Activated CD4-positive, alpha-beta T cell treated with anti-CD3 and anti-CD28 coated beads, Interleukin-2, amount 50 U/mL, for 24 hours (primary cell): ENCODE data around the gene MTRR.
"Not testable (repeated sequence)": the region's sequence is repeated elsewhere in the genome, so short reads cannot be mapped to it uniquely, and the experiment has no call there.

ENCODE experiments used
- DNase-seq, 2 donors: peaks; one replicate each; pipeline ENCODE4 v3.0.0-alpha.2; 2020; ENCODE audit warnings: low read depth in 1 of 2, low spot score in 1 of 2

The MTRR gene

GRCh38 chr5:7894439-7894838, 25.5 kb downstream of the MTRR start:
- DNase-seq = no peak

- no peak for DNase-seq
Observed at GRCh38 chr5:7894860-7895259, 25.9 kb downstream of the MTRR start.

- no peak for DNase-seq
Observed at GRCh38 chr5:7897014-7897600, 28.2 kb downstream of the MTRR start.

DNA sequence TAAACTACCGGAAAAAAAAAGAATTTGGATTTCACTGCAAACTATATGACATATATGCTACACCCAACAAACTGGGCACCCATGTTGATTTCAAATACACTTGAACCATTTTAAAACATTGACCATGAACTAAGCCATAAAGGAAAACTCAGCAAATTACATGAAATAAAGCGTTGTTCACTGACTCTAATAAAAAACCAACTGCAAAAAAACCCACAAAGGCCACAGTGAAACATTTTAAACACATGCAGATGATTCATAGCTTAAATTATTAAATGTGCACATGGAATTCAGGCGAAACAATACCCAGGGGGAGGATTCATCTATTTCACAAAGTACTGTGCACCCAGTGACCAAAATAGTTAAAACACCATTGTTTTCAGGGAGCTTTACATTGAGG, 33.3 kb downstream of the MTRR start:
- no peak for DNase-seq

DNA sequence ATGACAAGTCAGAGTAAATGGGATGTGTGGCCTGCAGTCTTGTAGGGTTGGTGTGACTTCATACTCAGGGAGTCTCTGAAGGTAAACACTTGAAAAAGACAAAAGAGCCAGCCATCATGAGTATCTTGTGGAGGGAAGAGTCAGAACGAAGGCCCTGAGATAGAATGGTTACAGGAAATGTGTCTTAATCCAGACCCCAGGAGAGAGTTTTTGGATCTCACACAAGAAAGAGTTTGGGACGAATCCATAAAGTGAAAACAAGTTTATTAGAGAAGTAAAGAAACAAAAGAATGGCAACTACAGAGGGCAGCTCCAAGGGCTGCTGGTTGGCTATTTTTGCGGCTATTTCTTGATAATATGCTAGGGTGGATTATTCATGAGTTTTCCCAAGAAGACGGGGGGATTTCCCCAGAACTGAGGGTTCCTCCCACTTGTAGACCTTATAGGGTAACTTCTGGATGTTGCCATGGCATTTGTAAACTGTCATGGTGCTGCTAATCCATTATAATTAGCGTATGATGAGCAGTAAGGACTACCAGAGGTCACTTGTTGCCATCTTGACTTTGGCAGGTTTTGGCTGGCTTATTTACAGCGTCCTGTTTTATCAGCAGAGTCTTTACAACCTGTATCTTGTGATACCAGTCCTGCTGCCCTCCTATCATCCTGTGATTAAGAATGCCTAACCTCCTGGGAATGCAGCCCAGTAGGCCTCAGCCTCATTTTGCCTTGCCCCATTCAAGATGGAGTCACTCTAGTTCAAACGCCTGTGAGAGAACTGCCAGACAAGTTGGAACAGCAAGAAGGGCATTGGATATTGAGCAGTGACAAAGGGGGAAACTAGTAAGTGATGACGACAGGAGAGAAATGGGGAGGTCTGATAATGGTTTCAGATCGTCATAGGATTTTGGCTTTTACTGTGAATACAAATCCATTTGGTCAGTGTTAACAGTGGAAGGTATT, 34.0 kb downstream of the MTRR start:
- DNase-seq = no peak

DNA sequence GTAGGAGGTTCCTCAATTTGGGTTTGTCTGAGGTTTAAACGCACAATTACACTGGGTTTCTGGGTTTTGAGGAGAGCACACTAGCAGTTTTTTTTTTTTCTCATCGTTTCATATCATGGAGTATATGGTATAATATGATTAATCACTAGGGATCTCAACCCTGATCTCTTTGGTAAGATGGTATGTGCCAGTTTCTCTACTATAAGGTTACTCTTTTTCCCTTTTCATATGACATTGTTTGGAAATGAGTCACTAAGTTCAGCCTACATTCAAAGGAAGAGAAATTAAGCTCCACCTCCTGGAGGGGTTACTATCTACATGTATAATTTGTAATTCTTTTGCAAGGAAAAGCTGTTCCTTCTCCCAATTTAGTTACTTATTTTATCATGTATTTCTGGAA, 35.2 kb downstream of the MTRR start:
- DNase-seq = no peak

- DNase-seq = no peak
Observed at GRCh38 chr5:7907612-7908011, 38.7 kb downstream of the MTRR start.

- DNase-seq = no peak
Observed at GRCh38 chr5:7908317-7908716, 39.4 kb downstream of the MTRR start.

DNA sequence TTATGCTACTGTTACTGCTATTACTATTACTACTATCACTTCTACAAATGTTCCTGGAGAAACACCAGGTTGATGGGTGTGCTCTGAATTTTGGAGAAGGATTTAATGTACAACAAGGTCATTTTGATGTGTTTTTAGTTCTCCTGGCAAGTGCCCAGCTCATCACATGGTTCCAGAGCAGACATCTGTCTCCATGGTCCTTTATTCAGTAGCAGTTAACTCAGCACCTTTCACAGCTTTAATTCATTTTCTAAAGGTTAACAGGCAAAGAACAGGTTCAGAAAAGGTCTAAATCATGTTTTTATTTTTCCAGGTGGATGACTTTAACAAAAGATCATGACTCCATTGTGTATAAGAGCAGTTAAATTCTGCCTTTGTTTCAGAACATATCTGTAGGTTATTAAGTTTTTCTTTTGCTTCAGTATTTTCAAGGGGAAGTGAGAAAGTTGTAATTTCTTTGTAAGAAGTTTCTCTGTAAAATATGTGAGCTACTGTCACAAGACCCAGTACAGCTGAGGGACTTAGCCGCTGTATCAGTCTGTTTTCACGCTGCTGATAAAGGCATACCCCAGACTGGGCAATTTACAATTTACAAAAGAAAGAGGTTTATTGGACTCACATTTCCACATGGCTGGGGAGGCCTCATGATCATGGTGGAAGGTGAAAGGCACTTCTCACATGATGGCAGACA, 41.9 kb downstream of the MTRR start:
- no peak for DNase-seq

GRCh38 chr5:7911429-7911771, 42.5 kb downstream of the MTRR start:
- not testable (repeated sequence) for DNase-seq

DNA sequence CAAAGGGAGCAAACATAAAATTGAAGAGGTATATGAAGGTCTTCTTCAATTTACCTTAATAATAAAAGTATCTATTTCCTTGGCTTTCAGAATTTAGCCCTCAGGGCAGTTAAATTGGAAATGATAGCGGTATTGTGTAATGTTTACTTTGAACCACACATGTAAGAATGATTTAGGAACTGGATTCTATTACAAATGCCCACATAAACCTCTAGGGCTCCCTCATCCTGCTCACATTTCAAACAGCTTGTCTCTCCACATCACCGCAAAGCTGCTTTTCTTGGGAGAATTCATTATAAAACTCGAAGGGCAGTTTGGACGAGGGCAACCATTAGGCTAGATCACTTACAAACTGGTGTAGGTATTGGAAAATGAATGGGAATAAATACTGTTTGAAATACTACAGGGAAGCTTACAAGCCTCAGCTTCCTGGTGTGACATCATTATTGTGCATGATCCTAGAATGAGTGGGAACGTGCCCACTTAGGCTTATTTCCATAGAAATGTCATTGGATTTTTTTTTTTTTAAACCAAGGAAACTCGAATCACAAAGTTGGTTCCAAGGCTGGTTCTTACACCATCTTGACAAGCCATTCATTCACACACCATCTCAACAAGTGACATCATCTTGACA, 47.3 kb downstream of the MTRR start:
- no peak for DNase-seq

GRCh38 chr5:7917130-7918123, 48.5 kb downstream of the MTRR start:
- no peak for DNase-seq

DNA sequence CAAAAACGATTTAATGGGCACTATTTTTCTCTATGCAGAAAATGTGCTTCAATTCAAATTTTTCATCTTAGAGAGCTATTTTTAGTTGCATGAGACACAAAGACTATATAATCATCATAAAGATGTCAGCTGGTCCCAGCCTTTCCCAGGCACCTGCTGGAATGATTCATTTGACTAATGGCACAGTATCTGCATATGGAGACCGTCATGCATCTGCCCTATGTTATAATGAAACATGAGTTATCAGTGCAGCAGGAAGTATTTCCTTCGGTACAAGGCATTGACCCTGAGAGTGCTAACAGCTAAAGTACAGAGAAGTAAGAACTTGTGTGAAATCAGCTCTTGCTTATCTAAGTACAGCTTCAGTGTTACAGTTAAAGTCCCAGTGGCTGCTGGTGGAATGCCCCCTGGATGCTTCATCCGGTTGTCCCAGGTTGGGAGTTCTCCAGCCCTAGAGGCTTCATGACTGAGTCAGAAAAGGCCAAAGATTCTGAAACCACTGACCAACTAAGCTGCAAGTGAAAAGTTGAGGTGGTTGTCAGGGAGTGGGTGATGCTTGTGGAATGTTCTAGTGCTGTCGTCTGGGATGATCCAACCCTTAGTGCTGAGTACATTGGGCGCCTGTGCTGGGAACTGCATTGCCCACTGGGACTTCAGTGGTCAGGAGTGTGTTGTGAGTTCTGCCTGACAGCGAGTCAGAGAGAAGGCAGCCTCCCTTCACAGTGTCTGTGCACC, 57.2 kb downstream of the MTRR start:
- no peak for DNase-seq

- no peak for DNase-seq
Observed at GRCh38 chr5:7926720-7927119, 57.8 kb downstream of the MTRR start.

DNA sequence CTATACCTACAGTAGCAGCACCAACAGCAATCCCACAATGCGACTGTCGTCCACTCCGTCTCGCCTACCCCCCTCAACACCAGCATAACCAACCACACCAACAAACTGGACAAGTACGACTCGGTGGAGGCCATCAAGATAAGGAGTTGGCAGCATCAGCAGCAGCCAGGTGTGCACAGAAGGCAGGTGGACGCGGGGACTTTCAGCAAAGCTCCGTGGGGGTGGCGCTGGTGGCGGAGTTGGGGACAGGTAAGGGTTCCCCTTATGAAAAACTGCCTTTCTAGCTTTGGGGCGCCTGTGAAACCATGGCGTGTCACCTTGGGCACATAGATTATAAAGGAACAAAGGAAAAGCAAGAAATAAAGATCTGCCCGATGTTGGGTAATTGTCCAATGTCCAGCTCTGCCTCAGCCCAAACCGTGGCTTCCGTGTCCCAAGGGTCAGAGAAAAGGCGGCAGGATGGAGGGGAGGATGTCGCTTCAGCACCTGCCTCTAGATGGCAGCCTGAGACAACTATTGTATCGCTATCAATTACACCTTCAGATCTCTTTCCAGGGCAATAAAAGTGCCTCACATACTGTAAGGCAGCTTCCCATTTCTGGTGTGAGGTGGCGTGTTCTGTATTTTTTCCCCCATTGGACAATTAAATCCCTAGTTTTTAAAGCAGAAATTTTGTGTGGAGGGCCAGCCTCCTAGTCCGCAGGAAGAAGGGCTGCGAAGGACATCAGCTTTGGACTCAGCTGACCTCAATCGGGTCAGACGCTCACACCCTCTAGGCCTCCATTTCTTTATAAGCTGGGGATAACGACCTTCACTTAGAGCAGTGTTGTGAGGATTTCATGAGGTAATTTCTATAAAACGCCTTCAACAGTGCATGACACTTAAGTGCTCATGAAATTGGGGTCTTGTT, 58.8 kb downstream of the MTRR start:
- peak in 1 of 2 donors; percentile 3 for DNase-seq

DNA sequence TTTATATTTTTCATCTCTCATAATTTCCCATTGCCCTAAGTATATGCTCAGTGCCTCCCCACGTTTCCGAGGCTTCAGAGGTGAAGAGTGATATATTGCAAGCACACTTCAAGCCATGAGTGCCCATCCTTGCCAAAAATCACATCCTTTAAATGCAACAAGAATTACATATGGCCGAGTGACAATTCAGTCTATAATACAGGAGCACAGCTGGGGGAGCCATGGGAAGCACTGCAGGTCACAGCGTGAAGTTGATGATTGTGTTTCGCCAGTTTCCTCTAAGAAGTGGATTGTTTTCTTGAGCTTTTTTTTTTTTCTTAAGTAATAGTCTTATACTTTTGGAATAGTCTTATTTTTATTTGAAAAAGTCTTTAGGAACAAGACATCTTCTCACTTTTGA, 61.1 kb downstream of the MTRR start:
- no peak for DNase-seq

DNA sequence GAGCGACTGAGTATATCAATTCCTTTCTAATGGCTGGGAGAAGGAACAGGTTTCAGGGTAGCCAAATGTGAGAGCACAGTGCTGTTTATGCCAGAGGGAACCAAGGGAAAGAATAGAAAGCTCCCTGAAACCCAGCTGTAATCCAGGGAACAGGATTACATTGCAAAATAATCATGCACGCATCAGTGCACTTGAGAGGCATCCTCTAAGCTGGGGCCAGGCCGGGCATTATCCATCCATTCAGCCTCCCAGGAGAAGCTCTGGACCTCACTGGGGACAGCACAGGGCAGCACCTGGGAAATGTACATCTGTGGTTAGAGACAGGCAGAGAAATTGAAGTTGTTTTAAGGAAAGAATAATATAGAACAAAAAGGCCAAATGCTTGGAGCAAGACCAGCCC, 72.7 kb downstream of the MTRR start:
- DNase-seq = no peak

GRCh38 chr5:7947301-7947700, 78.4 kb downstream of the MTRR start:
- no peak for DNase-seq
